Dedifferentiated amniotic fluid mesenchymal stem cell (primary cell): Measurements from ENCODE around the gene IL20RA.

Experiments
- DNase-seq: peaks from one replicate; pipeline ENCODE4 v3.0.0-alpha.2; 2016; ENCODE audit errors: extremely low spot score

IL20RA gene

DNA sequence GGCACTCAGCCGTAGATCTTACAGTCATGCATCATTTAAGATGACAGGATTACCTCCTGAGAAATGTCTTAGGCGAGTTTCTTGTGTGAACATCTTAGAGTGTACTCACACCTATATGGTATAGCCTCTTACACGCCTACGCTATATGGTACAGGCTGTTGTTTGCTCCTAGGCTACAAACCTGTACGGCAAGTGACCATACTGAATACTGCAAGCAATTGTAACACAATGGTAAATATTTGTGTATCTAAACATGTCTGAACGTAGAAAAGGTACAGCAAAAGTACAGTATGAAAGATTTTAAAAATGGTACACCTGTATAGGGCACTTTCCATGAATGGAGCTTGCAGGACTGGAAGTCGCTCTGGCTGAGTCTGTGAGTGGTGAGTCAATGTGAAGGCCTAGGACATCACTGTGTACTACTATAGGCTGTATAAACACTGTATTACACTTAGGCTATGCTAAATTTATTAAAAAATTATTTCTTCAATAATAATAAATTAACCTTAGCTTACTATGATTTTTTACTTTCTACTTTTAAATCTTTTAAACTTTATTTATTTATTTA lies 541 bp upstream of the IL20RA start:
- DNase-seq: no peak

DNA sequence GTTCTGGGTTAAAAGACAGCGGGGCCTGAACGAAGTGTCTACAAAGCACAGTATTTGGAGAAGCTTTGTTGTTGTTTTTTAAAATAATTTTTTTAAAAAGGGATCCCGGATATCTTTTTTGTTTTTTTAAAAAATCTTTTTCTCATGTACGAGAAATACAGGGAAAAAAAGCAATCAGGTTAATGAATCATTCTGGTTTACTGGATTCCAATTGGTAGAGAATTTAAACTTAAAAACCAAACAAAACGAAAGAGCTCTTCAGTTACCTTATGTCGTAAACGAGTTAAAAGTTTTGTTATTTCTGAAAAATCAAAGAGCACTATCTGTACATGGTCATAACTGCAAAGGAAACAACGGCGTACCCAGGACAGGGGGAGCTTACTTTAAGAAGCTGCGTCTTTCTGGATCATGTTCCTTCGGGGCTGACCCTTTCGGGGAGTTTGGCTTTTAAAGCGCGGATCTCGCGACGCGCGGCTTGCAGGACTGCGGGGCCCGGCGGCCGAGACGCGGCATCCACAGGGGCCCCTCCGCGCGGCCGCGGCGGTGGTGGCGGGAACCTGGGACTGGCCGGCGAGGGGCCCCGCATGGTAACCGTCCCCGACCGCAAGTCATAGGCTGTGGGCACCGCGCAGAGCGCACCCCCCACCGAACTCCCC lies 927 bp downstream of the IL20RA start:
- no peak for DNase-seq

- no peak for DNase-seq
Observed at GRCh38 chr6:137040393-137040792, 4.4 kb downstream of the IL20RA start.

- no peak for DNase-seq
Observed at GRCh38 chr6:137039010-137039409, 5.8 kb downstream of the IL20RA start.

- DNase-seq: no peak
Observed at GRCh38 chr6:137036566-137037300, 8.0 kb downstream of the IL20RA start.

- DNase-seq: no peak
Observed at GRCh38 chr6:137033828-137034227, 10.9 kb downstream of the IL20RA start.

DNA sequence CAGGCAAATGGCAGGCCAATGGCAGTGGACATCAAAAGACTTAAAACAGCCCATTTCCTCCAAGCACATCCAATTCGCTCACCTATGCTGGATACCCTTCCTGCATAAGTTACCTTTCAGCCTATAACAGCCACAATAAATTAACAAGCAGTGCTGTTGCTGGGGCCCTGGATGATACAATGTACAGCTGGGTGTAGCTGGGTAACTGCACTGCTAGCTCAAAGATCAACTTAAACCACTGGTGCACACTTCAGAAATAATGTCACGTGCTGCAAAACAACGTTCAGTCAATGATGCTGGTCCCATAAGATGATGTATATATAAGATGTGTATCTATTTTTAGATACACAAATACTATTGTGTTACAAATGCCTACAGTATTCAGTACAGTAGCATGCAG lies 13.6 kb downstream of the IL20RA start:
- no peak for DNase-seq

- DNase-seq: no peak
Observed at GRCh38 chr6:137028912-137029311, 15.9 kb downstream of the IL20RA start.

DNA sequence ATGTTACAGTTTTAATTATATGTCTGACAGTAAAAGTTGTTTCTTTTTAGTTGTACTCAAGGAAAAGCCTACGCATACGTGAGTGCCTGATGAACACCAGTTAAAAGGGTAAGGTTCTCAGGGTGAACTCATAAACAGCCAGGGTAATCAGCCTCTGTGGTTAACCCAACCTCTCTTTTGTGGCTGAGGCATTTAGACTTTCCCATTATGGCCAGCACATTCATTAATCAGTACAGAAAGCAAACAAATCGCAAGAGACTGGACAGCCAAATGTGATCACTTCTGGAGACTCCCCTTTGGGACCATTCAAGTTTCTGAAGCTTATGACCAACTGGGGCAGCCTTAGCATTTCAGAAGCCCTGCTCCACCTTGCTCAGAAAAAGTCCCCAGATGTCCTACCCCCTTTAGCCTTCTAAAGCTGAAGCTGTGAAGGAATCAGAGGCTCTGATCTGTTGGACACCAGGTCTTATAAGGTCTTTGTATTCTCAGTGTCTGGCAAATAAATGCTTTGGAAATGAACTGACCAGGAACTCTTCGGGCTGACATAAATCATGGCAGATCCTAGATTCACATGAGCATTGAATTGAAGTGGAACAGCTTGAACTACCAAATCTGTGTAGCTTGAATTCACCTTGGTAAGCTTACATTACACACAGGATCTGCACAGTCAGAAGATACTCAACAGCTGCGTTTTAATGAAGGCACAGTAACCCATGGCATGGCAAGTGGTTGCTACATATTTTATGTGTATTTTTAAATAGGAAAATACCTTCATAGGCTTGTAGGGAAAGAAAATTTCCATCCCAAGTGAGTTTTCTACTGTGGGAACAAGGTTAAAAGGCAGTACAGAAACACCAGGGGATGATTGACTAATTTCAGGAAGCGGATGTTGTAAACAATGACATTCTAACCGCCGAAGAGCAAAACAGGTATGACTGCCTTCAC lies 18.7 kb downstream of the IL20RA start:
- DNase-seq: no peak

- DNase-seq: no peak
Observed at GRCh38 chr6:137024237-137024990, 20.4 kb downstream of the IL20RA start.

- DNase-seq: no peak
Observed at GRCh38 chr6:137020776-137021175, 24.0 kb downstream of the IL20RA start.

DNA sequence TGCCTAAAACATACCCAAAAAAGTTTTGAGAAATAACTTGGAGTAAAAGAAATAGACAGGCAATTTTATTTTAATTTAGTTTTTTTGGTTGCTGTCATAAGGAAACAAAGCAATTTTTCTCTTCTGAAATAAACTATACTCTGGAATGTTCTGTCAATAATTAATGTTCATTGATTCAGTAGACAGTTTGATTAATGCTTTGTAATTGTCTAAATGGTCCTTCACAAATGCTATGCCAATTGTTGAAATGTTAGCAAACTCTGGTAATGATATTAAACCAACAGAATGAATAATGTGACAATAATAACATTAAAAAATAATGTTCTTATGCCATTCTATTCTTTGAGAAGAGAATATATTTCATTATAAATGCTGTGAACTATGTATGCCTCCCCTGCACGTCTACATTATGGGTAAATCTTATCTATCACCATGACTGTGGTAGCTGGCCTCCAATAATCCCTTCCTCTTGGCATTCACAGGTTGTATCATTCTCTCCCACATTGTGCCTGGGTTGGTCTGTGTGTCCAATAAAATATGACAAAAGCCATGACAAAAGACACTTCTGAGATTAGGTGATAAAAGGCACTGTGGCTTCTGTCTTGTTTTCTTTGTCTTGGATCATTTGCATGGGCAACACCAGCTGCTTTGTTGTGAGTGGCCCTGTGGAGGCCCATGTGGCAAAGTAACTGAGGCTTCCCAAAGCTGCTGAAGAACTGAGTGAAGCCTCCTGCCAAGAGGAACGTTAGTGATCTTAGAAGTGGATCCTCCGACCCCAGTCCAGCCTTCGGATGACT lies 25.1 kb downstream of the IL20RA start:
- DNase-seq: no peak

GRCh38 chr6:137017081-137017480 lies 27.7 kb downstream of the IL20RA start:
- no peak for DNase-seq

DNA sequence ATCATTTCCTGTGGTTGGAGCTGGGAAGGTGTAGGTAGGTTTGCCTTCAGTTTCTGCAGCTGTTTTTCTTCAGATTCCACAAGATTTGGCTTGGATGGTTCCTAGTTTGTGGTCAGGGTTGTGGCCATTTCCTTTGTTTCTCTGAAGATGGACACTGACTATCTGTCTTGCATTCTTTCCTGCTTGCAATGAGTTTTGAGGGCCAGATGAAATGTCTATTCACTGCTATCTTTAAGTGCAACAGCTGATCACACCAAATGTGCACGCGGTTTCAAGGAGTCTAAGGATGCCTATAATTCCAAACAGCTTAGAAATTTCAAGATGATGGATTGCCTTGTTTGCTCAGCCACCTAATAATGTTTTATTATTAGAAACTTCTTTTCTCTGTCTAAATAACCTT lies 28.4 kb downstream of the IL20RA start:
- DNase-seq: no peak

DNA sequence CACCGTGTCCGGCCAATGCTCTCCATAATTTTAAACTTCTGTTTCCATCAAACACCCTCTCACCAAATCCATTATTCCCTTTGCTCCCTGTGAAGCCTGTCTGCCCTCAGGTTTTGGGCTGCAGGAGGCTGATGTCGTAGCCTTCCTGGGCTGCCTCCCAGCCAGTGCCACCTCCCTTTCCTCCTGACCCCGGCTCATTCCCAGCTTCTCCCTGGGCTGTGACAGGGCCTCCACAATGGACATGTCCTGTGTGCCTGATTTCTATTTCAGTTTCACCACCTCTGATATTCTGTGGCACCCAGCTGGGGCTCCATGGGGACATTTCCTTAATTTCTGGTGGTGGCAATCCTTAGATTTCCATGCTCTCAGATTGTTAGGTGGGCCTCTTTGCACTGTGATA lies 28.8 kb downstream of the IL20RA start:
- DNase-seq: no peak

DNA sequence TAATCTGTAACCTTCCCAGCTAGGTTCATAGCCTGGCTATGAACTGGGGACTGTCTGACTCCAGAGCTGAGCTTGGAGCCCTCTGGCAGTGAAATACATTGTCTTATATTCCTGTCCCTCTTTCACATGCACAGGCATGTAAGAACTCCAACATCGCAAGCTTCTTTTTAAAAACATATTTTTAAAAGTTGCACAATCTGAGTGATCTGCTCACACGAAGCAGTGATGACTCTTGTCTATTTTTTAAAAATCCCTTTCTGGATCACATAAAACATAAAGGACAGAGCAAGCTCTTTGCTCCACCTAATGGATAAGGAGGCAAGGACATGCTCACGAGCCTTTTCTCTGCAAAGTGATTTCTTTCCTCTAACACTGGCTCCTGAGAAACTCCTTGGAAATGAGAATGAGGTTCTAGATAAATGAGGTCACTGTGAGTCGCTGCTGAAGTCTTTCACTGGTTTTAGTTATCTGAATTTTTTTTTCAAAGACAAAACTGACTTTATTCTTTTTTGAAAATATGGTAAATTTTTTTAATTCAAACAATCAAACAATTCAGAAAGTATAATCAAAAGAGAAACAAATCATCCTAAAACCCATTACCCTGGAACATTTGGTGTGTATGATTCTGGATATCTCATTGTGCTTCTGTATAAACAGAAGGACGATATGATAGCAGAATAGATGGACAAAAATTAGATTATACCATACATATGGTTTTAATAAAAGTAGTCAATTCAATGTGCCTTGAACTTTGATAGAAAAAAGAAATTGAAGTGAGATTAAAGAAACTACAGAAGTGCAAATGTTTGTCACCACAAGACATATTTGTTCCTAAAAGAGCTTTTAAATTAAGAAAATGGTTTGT lies 30.8 kb downstream of the IL20RA start:
- DNase-seq: peak; percentile 66

GRCh38 chr6:137013031-137013430 lies 31.7 kb downstream of the IL20RA start:
- DNase-seq: no peak

GRCh38 chr6:137011406-137011805 lies 33.4 kb downstream of the IL20RA start:
- DNase-seq: no peak

DNA sequence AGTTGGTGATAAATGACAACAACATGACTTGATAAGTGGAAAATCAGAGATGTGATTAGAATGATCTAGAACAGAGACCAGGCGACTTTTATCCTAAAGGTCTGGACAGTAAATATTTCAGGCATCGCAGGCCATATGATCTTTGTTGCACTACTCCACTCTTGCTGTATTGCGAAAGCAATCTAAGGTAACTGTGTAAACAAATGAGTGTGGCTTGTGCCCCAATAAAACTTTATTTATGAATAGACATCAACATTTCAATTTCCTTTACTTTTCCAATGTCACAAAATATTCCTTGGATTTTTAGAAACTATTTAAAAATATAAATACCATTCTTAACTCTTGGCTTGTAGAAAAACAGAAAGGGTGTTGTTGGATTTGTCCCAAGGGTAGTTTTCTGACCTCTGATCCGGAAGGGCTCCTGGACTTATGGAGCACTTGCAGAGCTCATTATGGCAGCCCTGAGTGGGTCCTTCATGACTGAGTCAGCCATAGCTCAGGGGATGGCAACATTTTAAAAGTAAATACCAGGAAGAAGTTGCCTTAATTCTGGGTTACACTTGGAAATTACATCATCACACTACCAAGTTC lies 34.5 kb downstream of the IL20RA start:
- no peak for DNase-seq
